COLO668 (cell line): ENCODE data around the gene RNASE11.
"Not testable (repeated sequence)": the region's sequence is repeated elsewhere in the genome, so short reads cannot be mapped to it uniquely, and the experiment has no call there.

Experiments used
- DNase-seq: peaks from one replicate; lab custom pipeline; 2025; ENCODE audit not compliant: unreplicated experiment; lab: John Stamatoyannopoulos, UW

The RNASE11 gene

GRCh38 chr14:20587489-20588154, at the start of gene RNASE11:
Gene RNASE11, minus strand, starts transcription at chr14:20588001.
- DNase-seq: no peak

- peak; percentile 19 for DNase-seq
Measured at GRCh38 chr14:20632831-20633691, 45.3 kb upstream of the RNASE11 start.

GRCh38 chr14:20632448-20632830, 44.6 kb upstream of the RNASE11 start:
- DNase-seq: no peak

- peak; percentile 9 for DNase-seq
Measured at GRCh38 chr14:20631880-20632389, 44.1 kb upstream of the RNASE11 start.

GRCh38 chr14:20631023-20631879, 43.5 kb upstream of the RNASE11 start:
- DNase-seq: peak; percentile 38

- no peak for DNase-seq
Measured at GRCh38 chr14:20630340-20631022, 42.7 kb upstream of the RNASE11 start.

GRCh38 chr14:20628063-20628854, 40.5 kb upstream of the RNASE11 start:
- no peak for DNase-seq

- no peak for DNase-seq
Measured at GRCh38 chr14:20627346-20628027, 39.7 kb upstream of the RNASE11 start.

GRCh38 chr14:20626274-20626673, 38.5 kb upstream of the RNASE11 start:
- DNase-seq: no peak

GRCh38 chr14:20624495-20625070, 36.8 kb upstream of the RNASE11 start:
- DNase-seq: no peak

- no peak for DNase-seq
Measured at GRCh38 chr14:20623798-20624197, 36.0 kb upstream of the RNASE11 start.

GRCh38 chr14:20622816-20623291, 35.1 kb upstream of the RNASE11 start:
- no peak for DNase-seq

GRCh38 chr14:20620798-20621478, 33.1 kb upstream of the RNASE11 start:
- DNase-seq: no peak

GRCh38 chr14:20619688-20620087, 31.9 kb upstream of the RNASE11 start:
- DNase-seq: not testable (repeated sequence)

GRCh38 chr14:20618271-20618749, 30.5 kb upstream of the RNASE11 start:
- no peak for DNase-seq

- DNase-seq: no peak
Measured at GRCh38 chr14:20617138-20618003, 29.6 kb upstream of the RNASE11 start.

- DNase-seq: no peak
Measured at GRCh38 chr14:20615996-20616395, 28.2 kb upstream of the RNASE11 start.
